Measurements from ENCODE around the gene ZNF514. TPM values are rescaled to one million over a fixed set of nuclear protein-coding genes. Genes with fewer than 3 reads are reported as not detected.
"Not testable (repeated sequence)": the region's sequence is repeated elsewhere in the genome, so short reads cannot be mapped to it uniquely, and the experiment has no call there.

Gene ZNF514
- polyA plus RNA-seq, 1 donor from 2014 or later = 3.7 TPM

DNA sequence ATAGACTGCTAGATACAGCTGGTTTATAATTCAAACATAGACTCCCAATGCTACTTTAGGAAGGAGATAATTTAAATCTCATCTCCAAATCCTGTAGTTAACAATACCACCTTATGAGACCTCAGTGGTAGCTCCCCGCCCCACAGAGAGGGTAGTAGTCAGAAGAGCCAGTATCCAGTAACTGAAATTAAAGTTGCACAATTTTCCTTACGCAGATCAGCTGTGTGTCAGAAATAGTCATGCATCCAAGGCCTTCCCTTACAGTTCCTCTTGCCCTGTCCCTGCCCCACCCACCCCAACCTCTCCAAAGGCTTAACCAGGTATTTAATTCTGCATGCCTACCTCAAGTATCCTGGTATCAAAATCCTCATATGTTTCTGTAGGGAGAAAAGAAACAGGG, 53.6 kb downstream of the ZNF514 start:
- Mint-ChIP-seq H3K4me3 (no peak overlapping the region), H3K27ac (no peak overlapping the region), H3K4me1 (peaks cover 0 to 2% (median 0%) of the 10 kb centered on the region in 3 donors), H3K36me3 (peaks cover 3% of the 10 kb centered on the region), H3K9me3 (no peaks in the 10 kb centered on the region), H3K27me3 (no peaks in the 10 kb centered on the region)

GRCh38 chr2:95104606-95105005, 55.0 kb downstream of the ZNF514 start:
- Mint-ChIP-seq H3K4me1 (peaks cover 0 to 2% (median 0%) of the 10 kb centered on the region in 3 donors), H3K9me3 (no peaks in the 10 kb centered on the region), H3K4me3 (no peak overlapping the region), H3K27ac (no peak overlapping the region), H3K27me3 (no peaks in the 10 kb centered on the region), H3K36me3 (peaks cover 16% of the 10 kb centered on the region)

DNA sequence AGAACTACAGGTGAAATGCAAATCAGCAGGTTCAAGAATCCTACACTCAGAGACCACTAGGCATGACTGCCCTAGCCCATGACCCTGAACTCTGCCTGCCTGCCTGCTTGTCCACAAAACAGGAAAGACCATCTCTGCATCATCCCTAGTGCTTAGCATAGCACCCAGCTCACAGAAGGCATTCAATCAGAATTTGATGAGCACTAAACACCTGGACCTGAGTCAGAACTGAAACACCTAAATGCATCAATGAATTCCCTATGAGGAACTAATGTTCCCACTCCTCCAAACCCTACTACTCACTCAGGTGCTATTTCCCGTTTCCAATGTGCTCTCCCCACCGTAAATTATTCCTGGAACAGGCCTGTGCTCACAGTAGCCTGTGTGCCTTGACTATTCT, 59.7 kb downstream of the ZNF514 start:
- H3K4me1 Mint-ChIP-seq = peaks cover 0 to 2% (median 0%) of the 10 kb centered on the region in 3 donors
- H3K27ac Mint-ChIP-seq = no peak overlapping the region
- peaks cover 43% of the 10 kb centered on the region for H3K36me3 Mint-ChIP-seq
- H3K4me3 Mint-ChIP-seq = no peak overlapping the region
- H3K27me3 Mint-ChIP-seq = no peaks in the 10 kb centered on the region
- peaks cover 0 to 2% (median 0%) of the 10 kb centered on the region in 3 donors for H3K9me3 Mint-ChIP-seq

DNA sequence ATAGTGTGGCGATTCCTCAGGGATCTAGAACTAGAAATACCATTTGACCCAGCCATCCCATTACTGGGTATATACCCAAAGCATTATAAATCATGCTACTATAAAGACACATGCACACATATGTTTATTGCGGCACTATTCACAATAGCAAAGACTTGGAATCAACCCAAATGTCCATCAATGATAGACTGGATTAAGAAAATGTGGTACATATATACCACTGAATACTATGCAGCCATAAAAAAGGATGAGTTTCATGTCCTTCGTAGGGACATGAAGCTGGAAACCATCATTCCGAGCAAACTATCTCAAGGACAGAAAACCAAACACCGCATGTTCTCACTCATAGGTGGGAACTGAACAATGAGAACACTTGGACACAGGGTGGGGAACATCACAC, 61.4 kb downstream of the ZNF514 start:
- H3K27me3 Mint-ChIP-seq, H3K9me3 Mint-ChIP-seq, H3K4me3 Mint-ChIP-seq, H3K27ac Mint-ChIP-seq, H3K4me1 Mint-ChIP-seq: not testable (repeated sequence)
- peaks cover 50% of the 10 kb centered on the region for H3K36me3 Mint-ChIP-seq

Other genes starting within 250 kb of the ZNF514 start
- 10.2 TPM for gene MAL, start 134.1 kb downstream of the ZNF514 start, polyA plus RNA-seq
- 38.6 TPM for gene MRPS5, start 38.0 kb downstream of the ZNF514 start, polyA plus RNA-seq
- 3.8 TPM for gene ZNF2, start 6.0 kb upstream of the ZNF514 start, polyA plus RNA-seq
- gene ZNF892, start 47.7 kb upstream of the ZNF514 start, polyA plus RNA-seq = 0.53 TPM
- gene PROM2, start 114.6 kb upstream of the ZNF514 start, polyA plus RNA-seq = not detected
- gene KCNIP3, start 137.5 kb upstream of the ZNF514 start, polyA plus RNA-seq = not detected
- gene FAHD2A, start 242.9 kb upstream of the ZNF514 start, polyA plus RNA-seq = 11.9 TPM